ENCODE data around the gene ALDH2. TPM values are rescaled to one million over a fixed set of nuclear protein-coding genes. Genes with fewer than 3 reads are reported as not detected.

Gene ALDH2
- total RNA-seq, 1 donor from 2014 or later, result 68.4 TPM

DNA sequence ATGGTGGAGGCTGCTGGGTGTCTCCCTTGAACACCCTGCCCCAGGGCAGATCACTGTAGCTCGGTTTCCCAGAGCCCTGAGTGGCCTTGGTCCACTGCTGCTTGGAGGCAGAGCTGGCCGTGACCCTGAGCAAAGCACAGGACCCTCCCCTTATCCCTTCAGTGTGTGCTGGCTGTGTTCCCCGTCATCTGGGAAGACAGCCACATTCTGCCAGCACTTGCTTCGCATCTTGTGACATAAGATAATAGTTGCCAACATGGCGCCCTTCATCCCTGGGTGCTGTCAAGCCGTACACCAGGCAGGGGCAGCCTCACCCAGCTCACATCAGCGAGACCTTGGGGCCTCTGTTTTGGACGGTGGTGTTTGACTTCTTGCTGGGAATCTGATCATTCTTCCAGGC is 12.1 kb upstream of the ALDH2 start:
- no peaks in the 10 kb centered on the region for H3K9me3 Mint-ChIP-seq (ENCODE audit: unreplicated experiment)
- TF ChIP-seq, protein P1, sequence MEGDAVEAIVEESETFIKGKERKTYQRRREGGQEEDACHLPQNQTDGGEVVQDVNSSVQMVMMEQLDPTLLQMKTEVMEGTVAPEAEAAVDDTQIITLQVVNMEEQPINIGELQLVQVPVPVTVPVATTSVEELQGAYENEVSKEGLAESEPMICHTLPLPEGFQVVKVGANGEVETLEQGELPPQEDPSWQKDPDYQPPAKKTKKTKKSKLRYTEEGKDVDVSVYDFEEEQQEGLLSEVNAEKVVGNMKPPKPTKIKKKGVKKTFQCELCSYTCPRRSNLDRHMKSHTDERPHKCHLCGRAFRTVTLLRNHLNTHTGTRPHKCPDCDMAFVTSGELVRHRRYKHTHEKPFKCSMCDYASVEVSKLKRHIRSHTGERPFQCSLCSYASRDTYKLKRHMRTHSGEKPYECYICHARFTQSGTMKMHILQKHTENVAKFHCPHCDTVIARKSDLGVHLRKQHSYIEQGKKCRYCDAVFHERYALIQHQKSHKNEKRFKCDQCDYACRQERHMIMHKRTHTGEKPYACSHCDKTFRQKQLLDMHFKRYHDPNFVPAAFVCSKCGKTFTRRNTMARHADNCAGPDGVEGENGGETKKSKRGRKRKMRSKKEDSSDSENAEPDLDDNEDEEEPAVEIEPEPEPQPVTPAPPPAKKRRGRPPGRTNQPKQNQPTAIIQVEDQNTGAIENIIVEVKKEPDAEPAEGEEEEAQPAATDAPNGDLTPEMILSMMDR (IDR thresholded peaks at IDR 0.05), result no peak
- no peak overlapping the region for H3K27ac Mint-ChIP-seq (ENCODE audit: unreplicated experiment)
- H3K4me3 Mint-ChIP-seq (ENCODE audit: unreplicated experiment), result no peak overlapping the region
- peaks cover 10% of the 10 kb centered on the region for H3K36me3 Mint-ChIP-seq (ENCODE audit: unreplicated experiment)
- peaks cover 22% of the 10 kb centered on the region for H3K4me1 Mint-ChIP-seq (ENCODE audit: unreplicated experiment)
- DNase-seq (ENCODE audit: extremely low spot score, unreplicated experiment), result no peak
- no peaks in the 10 kb centered on the region for H3K27me3 Mint-ChIP-seq (ENCODE audit: unreplicated experiment)

DNA sequence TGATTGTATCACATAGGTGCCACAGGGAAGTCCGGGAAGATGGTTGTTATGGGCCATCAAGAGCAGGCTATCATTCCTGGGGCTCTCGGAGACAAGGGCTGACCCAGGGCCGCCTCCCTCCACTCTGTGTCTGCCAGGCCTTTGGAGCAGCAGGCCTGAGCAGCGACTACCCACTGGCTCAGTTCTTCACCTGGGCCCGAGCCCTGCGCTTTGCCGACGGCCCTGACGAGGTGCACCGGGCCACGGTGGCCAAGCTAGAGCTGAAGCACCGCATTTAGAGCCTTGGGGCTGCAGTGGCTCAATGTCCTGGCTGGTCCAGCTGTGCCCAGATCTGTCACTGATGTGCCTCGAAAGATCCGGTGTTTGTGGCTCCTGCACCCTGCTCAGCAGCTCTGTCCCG is 10.5 kb upstream of the ALDH2 start:
- Mint-ChIP-seq H3K27me3 (ENCODE audit: unreplicated experiment) (no peaks in the 10 kb centered on the region), H3K36me3 (ENCODE audit: unreplicated experiment) (peaks cover 8% of the 10 kb centered on the region), H3K4me1 (ENCODE audit: unreplicated experiment) (peaks cover 22% of the 10 kb centered on the region), H3K9me3 (ENCODE audit: unreplicated experiment) (no peaks in the 10 kb centered on the region), H3K27ac (ENCODE audit: unreplicated experiment) (no peak overlapping the region), H3K4me3 (ENCODE audit: unreplicated experiment) (no peak overlapping the region)
- TF ChIP-seq, protein P1 (IDR thresholded peaks at IDR 0.05), result no peak
- no peak for DNase-seq (ENCODE audit: extremely low spot score, unreplicated experiment)

GRCh38 chr12:111756681-111757080 is 10.1 kb upstream of the ALDH2 start:
- TF ChIP-seq, protein P1 (IDR thresholded peaks at IDR 0.05), result no peak
- Mint-ChIP-seq H3K27me3 (ENCODE audit: unreplicated experiment) (no peaks in the 10 kb centered on the region), H3K9me3 (ENCODE audit: unreplicated experiment) (no peaks in the 10 kb centered on the region), H3K27ac (ENCODE audit: unreplicated experiment) (peak overlapping the region; percentile 10), H3K36me3 (ENCODE audit: unreplicated experiment) (peaks cover 8% of the 10 kb centered on the region), H3K4me1 (ENCODE audit: unreplicated experiment) (peaks cover 22% of the 10 kb centered on the region), H3K4me3 (ENCODE audit: unreplicated experiment) (no peak overlapping the region)
- no peak for DNase-seq (ENCODE audit: extremely low spot score, unreplicated experiment)

DNA sequence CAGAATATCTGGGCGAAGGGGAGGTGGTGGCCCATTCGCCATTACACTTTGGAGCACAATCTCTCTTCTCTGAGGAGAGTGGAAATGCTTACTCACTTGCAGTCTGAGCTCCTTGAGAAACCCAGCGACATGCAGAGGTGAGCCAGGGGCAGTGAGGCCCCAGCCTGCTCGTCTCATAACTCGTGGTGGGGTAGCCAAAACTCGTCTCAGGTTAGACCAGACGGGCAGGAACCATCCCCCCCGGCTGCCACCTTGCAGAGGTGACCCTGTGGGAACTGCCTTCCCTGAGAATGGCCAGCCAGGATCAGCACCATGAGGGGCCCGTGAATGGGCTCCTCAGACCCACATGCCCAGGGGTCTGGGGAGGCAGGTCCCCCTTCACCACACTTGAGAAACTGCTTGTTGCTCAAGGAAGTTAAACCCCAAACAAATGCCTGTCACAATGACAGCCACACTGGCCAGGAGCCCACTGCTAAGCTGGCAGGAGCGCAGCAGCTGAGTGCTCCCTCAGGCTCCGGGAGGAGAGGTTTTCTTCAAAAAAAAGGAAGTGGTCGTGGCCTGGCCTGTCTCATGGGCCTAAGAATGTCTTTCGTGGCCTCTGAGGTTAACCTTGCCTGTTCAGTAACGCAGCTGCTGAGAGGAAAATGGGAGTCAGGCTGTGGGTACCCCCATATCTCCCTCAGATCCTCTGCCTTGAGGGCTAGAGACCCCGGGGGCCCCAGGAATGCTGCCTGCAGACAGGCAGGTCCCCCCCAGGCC is 9.2 kb upstream of the ALDH2 start:
- DNase-seq (ENCODE audit: extremely low spot score, unreplicated experiment), result no peak

GRCh38 chr12:111758120-111758561 is 8.6 kb upstream of the ALDH2 start:
- Mint-ChIP-seq H3K4me3 (ENCODE audit: unreplicated experiment) (no peak overlapping the region), H3K27ac (ENCODE audit: unreplicated experiment) (peak overlapping the region; percentile 31), H3K9me3 (ENCODE audit: unreplicated experiment) (no peaks in the 10 kb centered on the region), H3K36me3 (ENCODE audit: unreplicated experiment) (peaks cover 8% of the 10 kb centered on the region), H3K27me3 (ENCODE audit: unreplicated experiment) (no peaks in the 10 kb centered on the region), H3K4me1 (ENCODE audit: unreplicated experiment) (peaks cover 22% of the 10 kb centered on the region)
- TF ChIP-seq, protein P1 (IDR thresholded peaks at IDR 0.05), result no peak
- no peak for DNase-seq (ENCODE audit: extremely low spot score, unreplicated experiment)

More for the DNA sequence above, 9.2 kb upstream of the ALDH2 start:
- Mint-ChIP-seq H3K4me1 (ENCODE audit: unreplicated experiment) (peaks cover 22% of the 10 kb centered on the region), H3K27ac (ENCODE audit: unreplicated experiment) (peak overlapping the region; percentile 75), H3K4me3 (ENCODE audit: unreplicated experiment) (no peak overlapping the region), H3K36me3 (ENCODE audit: unreplicated experiment) (peaks cover 8% of the 10 kb centered on the region), H3K9me3 (ENCODE audit: unreplicated experiment) (no peaks in the 10 kb centered on the region), H3K27me3 (ENCODE audit: unreplicated experiment) (no peaks in the 10 kb centered on the region)
- TF ChIP-seq, protein P1 (IDR thresholded peaks at IDR 0.05), result no peak
